8988T (cell line): ENCODE results near the gene AVPR2.

Experiments used
- DNase-seq: peaks from one replicate; pipeline ENCODE4 v3.0.0; 2011

Gene AVPR2

DNA sequence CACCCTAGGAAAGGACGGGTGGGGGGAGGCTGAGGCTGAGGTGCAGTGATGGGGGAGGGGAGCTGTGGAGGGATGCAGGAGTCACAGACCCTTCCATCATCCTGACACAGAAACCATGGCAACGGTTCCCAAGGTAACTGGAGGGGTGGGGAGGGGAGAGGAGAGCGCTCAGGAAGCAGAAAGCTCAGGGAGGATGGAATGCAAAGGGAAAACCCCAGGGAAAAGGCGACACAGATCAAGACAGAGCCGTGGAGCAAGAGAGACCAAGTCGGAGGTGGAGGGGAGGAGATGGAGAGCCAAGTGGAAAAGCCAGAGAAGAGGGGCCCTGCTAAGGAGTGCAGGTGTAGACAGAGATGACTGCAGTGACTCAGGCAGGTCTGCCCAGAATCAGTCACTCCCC is 33.0 kb upstream of the AVPR2 start:
- peak; percentile 11 for DNase-seq

DNA sequence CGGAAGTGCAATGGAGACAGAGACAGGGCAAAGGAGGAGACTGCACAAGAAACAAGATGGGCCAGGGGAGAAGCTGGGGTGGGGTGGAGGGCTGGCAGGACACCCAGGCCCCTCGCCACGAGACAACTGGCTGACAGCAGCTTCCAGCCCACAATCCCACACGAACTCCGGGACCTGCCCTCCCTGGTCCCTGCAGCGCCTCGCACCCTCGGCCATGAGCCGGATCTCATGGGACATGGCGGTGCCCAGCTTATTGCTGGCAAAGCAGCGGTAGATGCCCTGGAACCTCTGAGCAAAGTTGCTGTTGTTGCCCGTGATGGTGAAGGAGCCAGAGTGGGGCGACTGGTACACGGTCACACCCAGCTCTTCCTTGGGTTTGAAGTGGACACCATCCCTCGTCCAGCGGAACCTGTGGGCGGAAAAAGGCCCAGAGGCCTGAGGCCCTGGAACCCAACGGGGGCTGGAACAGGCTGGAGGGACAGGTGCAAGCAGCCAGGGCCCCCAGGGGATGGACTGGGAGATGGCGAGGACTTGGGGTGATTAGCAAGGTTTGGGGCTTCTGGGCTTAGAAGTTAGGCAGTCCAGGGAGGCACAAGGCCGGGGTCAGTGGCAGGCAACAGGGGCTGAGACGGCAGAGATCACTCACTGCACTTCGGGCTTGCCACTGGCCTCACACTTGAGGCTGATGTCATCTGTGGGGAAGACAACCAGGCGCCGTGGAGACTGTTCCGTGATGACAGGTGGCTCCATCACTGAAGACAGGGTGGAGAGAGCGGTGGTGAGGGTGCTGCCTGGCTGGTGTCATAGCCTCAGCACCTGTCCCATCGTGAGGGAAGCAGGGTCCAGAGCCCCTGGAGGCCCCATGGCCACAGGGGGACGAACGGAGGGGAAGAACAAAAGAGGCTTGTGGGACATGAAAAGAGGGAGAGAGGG is 32.3 kb upstream of the AVPR2 start:
- DNase-seq: peak; percentile 18

GRCh38 chrX:153873282-153874084 is 31.0 kb upstream of the AVPR2 start:
- DNase-seq: peak; percentile 33

DNA sequence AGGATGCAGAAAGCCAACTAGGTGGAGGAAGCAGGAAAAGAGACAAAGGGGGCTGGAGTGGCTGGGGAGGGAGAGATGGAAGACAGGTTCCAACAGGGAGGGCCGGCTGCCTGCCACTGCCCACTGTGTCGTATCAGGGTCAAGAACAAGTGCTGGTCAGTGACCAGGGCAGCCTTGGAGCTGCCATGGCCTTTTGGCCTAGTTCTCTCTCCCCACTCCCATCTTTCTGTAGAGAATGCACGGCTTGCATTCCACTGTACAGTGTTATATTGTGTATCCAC is 30.4 kb upstream of the AVPR2 start:
- DNase-seq: peak; percentile 26

GRCh38 chrX:153874366-153875125 is 29.9 kb upstream of the AVPR2 start:
- DNase-seq: peak; percentile 18

DNA sequence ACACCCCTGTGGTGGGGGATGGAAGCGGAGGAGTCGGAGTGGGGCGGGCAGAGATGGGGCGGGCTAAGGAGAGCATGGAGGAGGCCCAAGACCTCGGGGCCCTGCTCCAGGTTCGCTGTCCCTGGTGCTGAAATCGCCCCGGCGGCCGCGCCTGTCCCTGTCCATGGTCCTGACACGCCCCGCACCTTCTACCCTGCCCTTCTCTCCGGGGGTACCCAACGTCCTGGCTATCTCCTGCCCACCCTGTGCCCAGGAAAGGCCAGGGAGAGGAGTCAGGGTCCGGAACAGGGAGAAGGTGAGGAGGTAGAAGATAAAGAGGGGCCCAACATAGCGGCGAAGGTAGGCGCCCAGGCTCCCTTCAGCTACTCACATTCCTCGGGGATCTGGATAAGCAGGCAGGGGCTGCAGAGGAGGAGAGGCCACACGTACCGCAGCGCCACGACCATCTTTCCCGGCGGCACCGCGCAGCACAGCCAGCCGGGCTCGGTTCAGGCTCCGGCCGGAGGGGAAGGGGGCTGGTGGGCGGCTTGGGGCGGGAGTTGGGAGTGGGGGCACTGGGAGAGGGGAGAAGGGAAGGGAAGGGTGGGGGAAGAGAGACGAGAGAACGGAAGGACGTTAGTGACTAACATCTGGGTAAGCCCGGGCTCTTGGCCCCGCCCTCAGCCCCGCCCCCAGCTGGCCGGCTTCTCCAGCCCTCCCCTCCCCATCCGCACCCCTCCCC is 28.9 kb upstream of the AVPR2 start:
- DNase-seq: peak; percentile 77

DNA sequence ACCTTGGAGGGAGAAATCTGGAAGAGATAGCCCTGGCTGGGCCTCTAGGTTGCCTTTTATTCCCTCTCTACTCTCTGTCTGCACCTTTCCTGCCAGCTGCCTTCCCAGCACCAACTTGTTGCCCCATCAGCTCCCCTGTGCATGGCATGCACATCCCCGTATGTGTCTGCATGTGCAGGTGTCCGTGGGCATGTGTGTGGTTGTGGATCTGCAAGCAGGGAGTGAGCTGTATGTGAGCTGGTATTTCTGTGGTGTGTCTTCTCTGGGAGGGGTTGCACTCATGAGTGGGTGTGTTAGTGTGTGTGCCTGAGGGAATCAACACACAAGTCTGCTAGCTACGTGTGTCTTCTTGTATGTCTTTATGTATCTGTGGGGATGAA is 28.4 kb upstream of the AVPR2 start:
- no peak for DNase-seq

GRCh38 chrX:153877571-153878261 is 26.8 kb upstream of the AVPR2 start:
- no peak for DNase-seq

GRCh38 chrX:153878345-153878744 is 26.1 kb upstream of the AVPR2 start:
- DNase-seq: no peak

DNA sequence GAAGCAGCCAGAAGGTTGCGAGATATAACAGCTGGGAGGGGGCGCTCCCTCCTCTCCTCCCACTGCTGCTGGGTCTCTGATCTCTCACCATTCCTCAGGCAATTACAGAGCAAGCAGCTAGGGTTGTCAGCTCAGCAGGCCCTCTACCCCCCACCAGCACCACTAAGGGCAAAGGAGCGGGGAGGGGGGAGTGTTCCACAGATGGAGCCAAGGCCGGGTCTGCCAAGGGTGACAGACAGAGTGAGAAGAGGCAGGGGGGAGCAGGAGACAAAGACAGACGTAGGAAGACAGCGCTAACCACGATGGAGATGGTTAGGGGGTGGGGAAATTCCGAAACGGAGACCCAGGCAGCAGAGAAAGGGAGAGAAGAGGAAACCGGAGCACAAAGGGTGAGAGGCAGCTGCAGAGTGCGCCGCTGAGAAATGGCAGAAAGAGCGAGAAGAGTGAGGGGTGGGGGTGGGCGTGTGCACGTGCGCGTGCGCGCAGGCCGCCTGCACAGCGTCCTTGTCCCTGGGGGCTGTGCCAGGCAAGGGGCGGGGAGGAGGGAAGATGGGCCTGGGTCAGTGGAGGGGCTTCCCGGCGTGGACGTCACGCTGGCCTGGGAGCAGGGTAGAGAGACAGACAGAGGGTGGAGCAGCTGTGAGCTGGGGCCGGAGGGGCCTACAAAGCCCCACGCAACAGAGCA is 25.4 kb upstream of the AVPR2 start:
- DNase-seq: no peak

DNA sequence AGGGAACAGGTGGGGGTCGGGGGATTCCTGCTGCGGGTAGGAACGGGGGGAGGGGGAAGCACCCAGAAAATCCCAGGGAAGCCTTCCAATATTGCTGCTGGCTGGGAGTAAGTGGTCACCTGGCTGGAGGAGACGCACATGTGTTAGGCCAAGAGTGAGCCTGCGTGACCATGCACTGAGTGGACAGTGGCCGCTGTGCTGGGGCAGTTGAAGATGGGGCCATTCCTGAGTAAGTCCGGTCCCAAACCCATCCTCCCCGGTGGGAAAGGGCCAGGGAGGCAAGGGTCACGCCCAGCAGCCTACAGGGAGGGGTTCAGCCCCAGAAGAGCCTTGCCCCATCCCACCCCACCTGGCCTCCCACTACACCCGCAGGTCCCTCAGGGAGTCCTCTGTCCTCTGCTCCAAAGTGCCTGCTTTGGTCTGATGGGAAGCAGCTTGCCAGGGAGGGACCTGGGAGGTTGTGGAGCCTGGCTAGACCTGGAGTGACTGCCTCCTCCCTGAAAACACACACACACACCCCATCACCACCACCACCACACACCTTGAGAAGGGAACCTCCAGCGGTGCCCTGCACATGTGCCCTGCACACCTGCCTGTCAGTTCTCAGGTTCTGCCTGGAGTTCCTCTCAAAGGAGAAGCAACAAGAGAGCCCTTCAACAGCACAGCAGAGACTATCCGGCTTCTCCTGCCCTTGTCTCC is 24.6 kb upstream of the AVPR2 start:
- DNase-seq: no peak

- no peak for DNase-seq
Measured at GRCh38 chrX:153880440-153880815, 24.0 kb upstream of the AVPR2 start.

GRCh38 chrX:153881281-153881680 is 23.2 kb upstream of the AVPR2 start:
- DNase-seq: no peak

- DNase-seq: no peak
Measured at GRCh38 chrX:153882086-153882498, 22.4 kb upstream of the AVPR2 start.

GRCh38 chrX:153882557-153882956 is 21.9 kb upstream of the AVPR2 start:
- no peak for DNase-seq

DNA sequence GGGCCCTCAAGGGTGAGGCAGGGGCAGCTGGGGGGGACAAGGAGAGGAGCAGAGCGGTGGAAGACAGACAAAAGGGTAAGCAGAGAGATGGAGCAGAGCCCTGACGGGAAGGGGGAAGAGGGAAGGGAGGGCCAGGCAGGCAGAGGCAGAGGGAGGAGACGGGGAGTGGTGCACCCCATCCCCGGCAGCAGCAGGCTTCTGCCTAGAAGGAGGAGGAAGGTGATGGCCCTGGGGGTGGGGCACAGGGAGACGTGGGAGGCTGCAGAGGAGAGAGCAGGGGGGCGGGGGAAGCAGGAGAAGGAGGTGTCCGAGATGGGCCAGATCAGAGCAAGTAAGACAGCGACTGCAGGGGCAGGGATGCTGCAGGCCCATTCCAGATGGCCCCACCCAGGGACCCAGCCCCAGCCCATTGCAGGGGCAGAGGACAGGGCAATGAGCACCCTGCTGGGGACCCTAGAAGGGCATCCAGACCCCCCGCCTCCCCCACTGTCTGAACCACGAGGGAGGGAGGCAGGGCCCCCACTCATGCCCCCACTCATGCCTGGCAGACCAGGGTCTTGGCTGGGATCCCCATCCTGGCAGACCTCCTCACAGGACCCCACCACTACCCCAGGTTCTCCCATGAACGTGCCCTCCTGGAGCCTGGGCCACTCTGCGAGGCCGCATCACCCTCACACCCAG is 21.2 kb upstream of the AVPR2 start:
- DNase-seq: no peak

- DNase-seq: no peak
Measured at GRCh38 chrX:153884136-153884535, 20.3 kb upstream of the AVPR2 start.

DNA sequence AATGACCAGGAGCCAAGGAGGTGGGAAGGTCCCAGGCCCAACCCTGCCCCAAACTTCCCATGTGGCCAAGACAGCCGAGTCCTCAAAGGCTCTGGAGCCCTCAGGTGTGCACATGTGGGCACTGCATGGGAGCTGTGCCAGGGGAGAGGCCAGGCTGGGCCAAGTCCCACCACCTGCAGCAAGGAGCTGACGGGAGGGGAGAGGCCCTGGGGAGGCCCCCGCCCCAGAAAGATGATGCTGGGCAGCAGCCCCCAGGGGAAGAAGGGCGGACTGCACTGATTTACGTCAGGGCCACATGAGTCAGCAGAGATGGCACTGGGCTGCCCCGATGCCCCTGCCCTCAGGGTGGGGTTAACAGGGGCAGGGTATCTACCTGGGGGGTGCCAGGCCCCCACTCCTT is 19.9 kb upstream of the AVPR2 start:
- DNase-seq: peak; percentile 79

GRCh38 chrX:153885208-153885787 is 19.2 kb upstream of the AVPR2 start:
- DNase-seq: no peak
